AG04450 (cell line): ENCODE measurements around the gene MAPKAPK3. TPM values are rescaled to one million over a fixed set of nuclear protein-coding genes. Genes with fewer than 3 reads are reported as not detected.

Experiments
- CTCF ChIA-PET: fragments of 300-600, 350-600 bp; formaldehyde crosslinking; extraction: SDS; loops from one replicate; lab custom pipeline; 2022; ENCODE audit warnings: antibody characterized with exemption, inconsistent platforms; lab: Charles Lee
- POLR2A ChIA-PET: fragments of 350-600 bp; formaldehyde crosslinking; extraction: SDS; loops from one replicate; lab custom pipeline; 2021; ENCODE audit warnings: antibody characterized with exemption, inconsistent platforms; lab: Yijun Ruan, JAX
- DNase-seq: peaks from one replicate; pipeline ENCODE4 v3.0.0-alpha.2; 2011; ENCODE audit warnings: low read depth, low spot score
- H3K27ac ChIP-seq: one replicate; pipeline ENCODE4 v1.5.1; 2012; ENCODE audit warnings: low read depth, low read length, control low read depth
- H3K27me3 ChIP-seq: one replicate; pipeline ENCODE4 v1.6.0; 2012; ENCODE audit warnings: low read length; ENCODE audit not compliant: control insufficient read depth, insufficient read depth
- H3K4me3 ChIP-seq: 2 replicates; pipeline ENCODE4 v1.5.1; 2011; ENCODE audit warnings: mild to moderate bottlenecking, low read depth, low read length, control low read depth
- H3K9me3 ChIP-seq: 2 replicates; pipeline ENCODE4 v1.5.1; 2012; ENCODE audit warnings: low read length; ENCODE audit not compliant: control insufficient read depth, insufficient read depth
- CTCF ChIP-seq: IDR thresholded peaks from 2 replicates; pipeline ENCODE4 v1.5.1; 2011; ENCODE audit warnings: low read depth, low read length, control low read depth, inconsistent platforms
- polyA plus RNA-seq: library from polyadenylated mRNA; depleted of rRNA; stranded (reverse); fragments of >200 nt; gene quantifications from 2 replicates; pipeline ENCODE4 v1.2.3, GENCODE V29; 2011

The MAPKAPK3 gene
- polyA plus RNA-seq, 1 experiment = 35.7 TPM

- ChIA-PET POLR2A (no interaction called here), CTCF (no interaction called here)
- Histone ChIP-seq H3K27me3 (peaks cover 9% of the 10 kb centered on the region), H3K4me3 (no peak overlapping the region), H3K9me3 (no peaks in the 10 kb centered on the region), H3K27ac (no peak overlapping the region)
- no peak for TF ChIP-seq CTCF
- DNase-seq = no peak
Measured at GRCh38 chr3:50657816-50658215, 40.9 kb downstream of the MAPKAPK3 start.

GRCh38 chr3:50658416-50658815, 41.5 kb downstream of the MAPKAPK3 start:
- Histone ChIP-seq H3K27me3 (peaks cover 9% of the 10 kb centered on the region), H3K9me3 (no peaks in the 10 kb centered on the region), H3K27ac (no peak overlapping the region), H3K4me3 (no peak overlapping the region)
- CTCF ChIA-PET = no interaction called here
- no peak for DNase-seq
- TF ChIP-seq CTCF = no peak
- POLR2A ChIA-PET = no interaction called here

- no peak for DNase-seq
- no peak for TF ChIP-seq CTCF
- H3K9me3 ChIP-seq = no peaks in the 10 kb centered on the region
- no peak overlapping the region for H3K27ac ChIP-seq
- CTCF ChIA-PET = no interaction called here
- peaks cover 9% of the 10 kb centered on the region for H3K27me3 ChIP-seq
- POLR2A ChIA-PET = no interaction called here
- H3K4me3 ChIP-seq = no peak overlapping the region
Measured at GRCh38 chr3:50658831-50659230, 41.9 kb downstream of the MAPKAPK3 start.

- no peak for DNase-seq
- no peak overlapping the region for H3K4me3 ChIP-seq
- POLR2A ChIA-PET = no interaction called here
- H3K27ac ChIP-seq = no peak overlapping the region
- H3K9me3 ChIP-seq = no peaks in the 10 kb centered on the region
- CTCF ChIA-PET = no interaction called here
- no peak for TF ChIP-seq CTCF
- H3K27me3 ChIP-seq = peaks cover 9% of the 10 kb centered on the region
Measured at GRCh38 chr3:50660386-50660785, 43.4 kb downstream of the MAPKAPK3 start.

- no peak overlapping the region for H3K27ac ChIP-seq
- DNase-seq = no peak
- CTCF ChIA-PET = no interaction called here
- POLR2A ChIA-PET = no interaction called here
- H3K9me3 ChIP-seq = no peaks in the 10 kb centered on the region
- TF ChIP-seq CTCF = no peak
- H3K27me3 ChIP-seq = peaks cover 9% of the 10 kb centered on the region
- no peak overlapping the region for H3K4me3 ChIP-seq
Measured at GRCh38 chr3:50661321-50661837, 44.4 kb downstream of the MAPKAPK3 start.
